ENCODE measurements around the gene ADGRA3.

DNA sequence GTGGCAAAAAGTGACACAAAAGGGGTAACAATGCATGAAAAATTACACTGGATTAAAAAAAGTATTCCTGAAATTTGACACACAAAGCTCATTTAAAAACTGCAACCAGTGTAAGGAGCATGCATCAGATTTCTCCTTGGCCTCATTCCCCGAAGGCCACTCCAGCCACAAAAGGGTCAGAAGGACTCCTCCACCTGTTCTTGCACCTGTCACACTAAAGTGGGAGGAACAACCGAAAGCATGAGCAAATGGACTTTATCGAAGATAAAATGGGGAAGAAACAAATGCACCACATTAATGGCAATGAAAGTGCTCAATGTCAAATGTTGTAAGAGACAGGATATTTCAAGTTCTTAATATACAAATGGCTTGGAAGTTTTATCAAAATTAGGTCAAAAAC, 88.2 kb downstream of the ADGRA3 start:
- TF ChIP-seq GLI4 (tag by site-specific recombination; IDR thresholded peaks at IDR 0.05) (no peak), ZSCAN30 (tag by site-specific recombination; IDR thresholded peaks at IDR 0.05) (no peak), ZNF184 (tag by site-specific recombination; IDR thresholded peaks at IDR 0.05) (no peak), ZFHX2 (tag by site-specific recombination; conservative IDR thresholded peaks at IDR 0.05) (no peak), REPIN1 (tag by site-specific recombination; IDR thresholded peaks at IDR 0.05; ENCODE audit: low read depth) (no peak), ZBTB7A (tag by site-specific recombination; IDR thresholded peaks at IDR 0.05; ENCODE audit: low read depth) (no peak)

Measured in HEK293 (cell line).